AG20443 (cell line): Measurements from ENCODE around the gene SLC35F4.
"Not testable (repeated sequence)": the region's sequence is repeated elsewhere in the genome, so short reads cannot be mapped to it uniquely, and the experiment has no call there.

Source experiments
- DNase-seq: peaks from one replicate; pipeline ENCODE4 v3.0.0; 2012; ENCODE audit warnings: low spot score, mixed read lengths

The SLC35F4 gene

DNA sequence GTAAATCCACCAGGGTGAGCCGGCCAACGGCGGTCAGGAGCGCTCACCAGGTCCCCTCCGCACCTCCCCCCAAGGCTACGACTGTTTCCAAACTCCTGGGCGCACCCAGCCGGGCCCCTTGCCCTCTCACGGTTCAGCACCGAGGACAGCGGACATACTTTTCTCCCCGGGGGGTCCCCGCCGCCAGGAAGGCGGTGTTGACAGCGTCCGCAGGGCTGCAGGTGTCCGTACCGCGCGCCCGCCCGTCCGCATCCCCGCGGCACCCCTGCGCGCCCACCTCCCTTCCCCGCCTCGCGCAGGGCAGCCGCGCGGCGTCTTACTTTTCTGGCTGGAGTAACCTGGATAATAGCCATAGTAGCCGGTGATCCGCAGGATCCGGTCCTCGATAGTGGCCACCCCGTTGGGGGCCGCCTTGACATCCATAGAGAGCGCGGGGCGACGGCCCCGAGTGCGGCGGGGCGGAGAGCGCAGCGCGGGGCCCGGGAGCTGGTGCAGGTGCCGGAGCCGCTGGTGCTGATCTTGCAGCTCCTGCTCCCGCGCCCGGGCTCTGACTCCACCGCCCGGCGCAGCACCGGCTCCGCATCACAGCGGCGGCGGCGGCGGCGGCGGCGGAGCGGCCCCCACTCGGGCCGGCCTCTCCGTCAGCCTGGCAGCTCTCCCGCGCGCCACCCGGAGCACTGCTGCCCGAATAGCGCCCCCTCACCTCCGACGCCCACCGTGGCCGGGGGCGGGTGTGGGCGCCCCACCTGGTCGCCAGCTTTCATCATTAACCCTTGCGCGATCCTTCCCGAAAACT, at the start of gene SLC35F4:
TSS of gene SLC35F4 (minus strand) at position 690 of the 796 bp plus-strand sequence.
- peak; percentile 62 for DNase-seq

DNA sequence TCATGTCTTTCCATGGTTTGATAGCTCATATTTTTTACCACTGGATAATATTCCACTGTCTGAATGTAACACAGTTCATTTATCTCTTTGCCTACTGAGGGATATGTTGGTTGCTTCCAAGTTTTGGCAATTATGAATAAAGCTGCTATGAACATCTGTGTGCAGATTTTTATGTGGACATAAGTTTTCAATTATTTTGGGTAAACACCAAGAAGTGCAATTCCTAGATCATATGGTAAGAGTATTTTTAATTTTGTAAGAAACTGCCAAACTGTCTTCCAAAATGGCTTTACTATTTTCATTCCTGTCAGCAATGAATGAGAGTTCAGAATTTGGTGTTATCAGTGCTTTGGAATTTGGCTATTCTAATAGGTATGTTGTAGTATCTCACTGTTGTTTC, 43.7 kb upstream of the SLC35F4 start:
- DNase-seq = no peak

DNA sequence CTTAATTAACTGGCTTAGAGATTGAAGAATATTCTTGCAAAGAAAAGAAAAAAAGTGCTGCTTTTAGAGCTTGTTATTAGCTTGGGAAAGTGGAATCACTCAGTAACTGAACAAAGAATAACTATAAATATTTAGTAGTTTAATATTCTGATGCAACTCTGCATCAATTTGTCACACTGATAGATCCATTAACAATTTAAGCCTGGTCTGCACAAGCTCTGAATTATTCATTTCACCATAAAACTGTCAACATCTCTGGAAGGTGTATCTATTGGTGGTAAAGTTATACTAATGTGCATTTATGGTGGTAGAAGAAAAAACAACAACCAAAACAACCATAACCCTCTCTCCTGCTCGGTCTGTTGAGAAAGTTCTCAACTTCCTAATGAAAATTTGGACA, 38.1 kb upstream of the SLC35F4 start:
- DNase-seq = no peak

DNA sequence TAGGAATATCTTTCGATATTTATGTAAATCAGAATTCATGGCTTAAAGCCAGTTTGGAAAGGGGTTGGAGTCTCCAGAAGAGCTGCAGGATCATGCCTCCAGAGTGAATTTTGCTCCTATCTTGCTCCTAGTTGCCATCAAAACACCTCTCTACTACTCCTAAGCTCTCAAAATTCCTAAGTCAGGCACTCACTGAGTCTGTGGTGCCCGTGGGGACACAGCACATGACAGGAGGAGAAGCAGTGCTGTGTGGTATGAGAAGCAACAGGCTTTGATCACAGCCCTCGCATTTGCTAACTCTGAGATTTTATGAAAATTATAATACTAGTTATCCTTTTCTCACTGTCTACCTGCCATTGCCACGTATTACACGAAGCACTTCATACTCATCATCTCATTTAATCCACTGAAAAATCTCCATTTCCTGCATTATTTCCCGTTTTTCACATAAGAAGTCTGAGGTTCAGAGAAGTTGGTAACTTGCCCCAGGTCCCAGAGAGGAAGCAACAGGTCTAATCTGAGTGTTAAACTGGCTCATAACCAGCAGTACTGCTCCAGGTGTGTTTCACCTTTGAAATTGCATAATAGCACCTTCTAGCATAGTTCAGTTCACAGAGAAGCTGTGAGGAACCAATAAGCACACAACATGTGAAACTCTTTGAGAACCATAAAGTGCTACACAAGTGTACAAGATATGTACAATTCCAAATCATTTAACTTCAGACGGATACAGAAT, 33.1 kb upstream of the SLC35F4 start:
- DNase-seq = no peak

DNA sequence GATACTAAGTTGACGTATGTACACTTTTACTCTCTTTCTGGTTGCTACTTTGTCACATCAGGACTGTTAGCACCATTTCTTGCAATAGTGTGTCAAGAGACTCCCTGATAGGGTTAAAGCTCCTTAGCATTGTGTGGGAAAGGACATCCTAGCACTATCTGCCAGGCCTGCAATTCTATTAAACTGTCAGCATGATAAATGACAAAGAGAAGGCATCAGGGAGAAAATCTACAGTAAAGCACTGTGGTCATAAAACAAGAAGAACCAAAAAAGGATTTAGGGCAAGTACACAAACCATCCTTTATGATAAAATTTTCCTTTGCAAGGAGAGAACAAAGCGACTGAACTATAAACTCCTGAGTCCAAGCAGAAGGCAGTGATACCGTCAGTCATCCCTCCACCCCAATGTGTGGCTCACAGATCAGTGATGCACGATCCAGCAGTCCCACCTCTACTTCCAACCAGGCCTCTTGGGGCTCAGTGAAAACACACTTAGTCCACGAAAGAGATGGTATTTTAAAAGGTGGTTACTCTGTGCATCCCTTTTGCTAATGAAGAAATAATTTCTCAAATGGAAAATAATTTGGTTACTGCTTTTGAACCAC, 31.4 kb upstream of the SLC35F4 start:
- no peak for DNase-seq

DNA sequence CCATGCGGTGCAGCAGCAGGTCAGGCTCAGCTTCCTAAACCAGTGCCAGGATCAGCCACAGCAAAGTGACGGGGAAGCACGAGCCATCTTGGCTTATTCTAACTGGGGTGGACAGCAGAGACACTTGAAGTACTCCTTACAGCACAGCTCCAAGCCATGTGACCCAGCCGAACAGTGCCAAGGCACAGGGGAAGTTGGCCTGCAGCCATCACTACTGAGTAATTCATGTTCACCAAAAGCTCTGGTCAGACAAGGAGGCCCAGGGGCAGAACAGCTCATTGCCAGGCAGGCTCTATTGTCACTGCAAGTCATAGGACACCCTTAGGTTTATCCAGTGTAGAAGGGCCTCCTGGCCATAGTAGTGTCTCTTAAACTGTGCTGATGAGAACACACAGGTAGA, 23.4 kb upstream of the SLC35F4 start:
- peak; percentile 23 for DNase-seq

DNA sequence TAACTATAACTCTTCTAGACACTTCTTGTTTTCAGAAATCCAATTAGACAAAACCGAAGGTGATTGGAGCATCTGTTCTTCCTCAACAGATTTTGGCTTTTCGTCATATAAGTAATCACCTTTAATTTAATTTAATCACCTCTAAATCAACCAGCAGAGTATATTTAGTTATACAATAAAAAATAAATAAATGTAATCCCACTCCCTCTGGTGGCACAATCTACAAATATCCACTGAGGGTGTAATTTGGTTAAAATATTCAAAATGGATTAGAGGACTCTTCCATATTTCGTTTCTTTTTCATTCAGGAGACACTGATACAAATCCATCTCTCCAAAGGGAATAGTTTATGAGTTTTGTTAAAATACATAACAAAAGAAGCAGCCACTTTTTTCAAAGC, 18.3 kb upstream of the SLC35F4 start:
- DNase-seq = no peak

DNA sequence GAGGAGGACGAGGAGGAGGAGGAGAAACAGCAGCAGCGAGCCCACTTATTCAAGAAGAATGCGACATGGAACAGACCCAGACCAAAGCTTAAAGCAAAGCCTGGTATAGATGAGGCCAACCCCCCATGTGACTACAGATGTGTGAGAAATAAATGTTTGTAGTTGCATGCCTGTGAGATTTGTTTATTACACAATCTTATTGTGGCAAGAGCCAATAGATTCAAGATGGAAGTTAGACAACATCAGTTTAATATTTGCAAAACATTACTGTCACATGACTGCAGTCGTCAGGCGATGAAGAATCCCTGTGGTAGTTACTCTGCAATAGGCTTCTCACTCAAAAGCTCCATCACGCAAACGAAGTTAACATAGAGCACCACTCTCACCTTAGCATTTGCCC, 17.2 kb upstream of the SLC35F4 start:
- DNase-seq = no peak

DNA sequence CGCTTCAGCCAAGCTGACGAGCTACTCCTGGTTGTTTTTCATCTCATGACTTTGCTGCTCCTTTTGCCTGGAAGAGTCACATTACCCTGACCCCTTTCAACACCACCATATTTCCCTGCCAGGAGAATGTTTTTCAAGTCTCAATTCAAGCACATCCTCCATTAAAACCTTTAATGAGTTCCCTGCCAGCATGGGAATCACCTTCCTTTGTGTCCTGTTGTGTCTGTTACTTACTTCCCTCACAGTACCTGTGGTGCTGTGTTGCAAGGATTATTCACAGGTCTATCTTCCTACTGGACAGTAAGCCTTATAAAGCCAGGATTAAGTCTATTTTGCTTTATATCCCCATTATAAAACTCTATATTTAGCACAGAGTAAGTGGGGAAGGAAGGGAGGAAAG, 13.6 kb upstream of the SLC35F4 start:
- no peak for DNase-seq

DNA sequence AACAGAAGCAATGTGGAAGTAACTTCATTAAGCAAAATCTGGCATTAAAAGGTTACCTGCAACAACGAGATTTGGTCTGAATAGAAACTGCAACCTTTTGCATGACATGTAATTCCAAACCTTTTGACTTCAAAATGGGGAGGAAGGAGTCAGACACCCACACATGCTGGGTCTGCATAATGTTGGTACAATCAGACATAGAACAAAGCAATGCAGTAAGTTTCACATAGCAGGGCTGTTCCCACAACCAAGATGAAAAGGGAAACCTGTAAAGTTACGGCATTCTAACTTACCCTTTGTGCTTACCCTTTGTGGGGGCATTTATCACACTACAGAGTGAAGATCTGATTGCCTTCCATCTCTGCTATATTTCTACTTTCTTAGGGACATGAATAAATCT, 10.1 kb upstream of the SLC35F4 start:
- DNase-seq = no peak

DNA sequence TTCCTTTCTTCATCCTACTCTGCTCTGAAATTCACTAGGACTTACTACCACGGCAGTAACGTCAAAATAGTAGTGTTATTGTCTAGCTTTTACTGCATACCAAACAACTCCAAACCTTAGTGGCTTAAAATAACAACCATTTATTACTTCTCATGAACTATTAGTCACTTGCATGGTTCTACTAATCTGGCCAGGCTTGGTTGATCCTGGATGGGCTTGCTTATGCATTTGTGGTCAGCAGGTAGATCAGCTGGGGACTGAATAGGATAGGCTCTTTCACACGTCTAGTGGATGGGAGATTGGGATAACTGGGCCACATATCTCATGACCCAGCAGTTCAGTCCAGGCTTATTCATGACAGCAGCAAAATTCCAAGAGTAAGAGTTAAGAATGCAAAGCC, 9.4 kb upstream of the SLC35F4 start:
- no peak for DNase-seq

DNA sequence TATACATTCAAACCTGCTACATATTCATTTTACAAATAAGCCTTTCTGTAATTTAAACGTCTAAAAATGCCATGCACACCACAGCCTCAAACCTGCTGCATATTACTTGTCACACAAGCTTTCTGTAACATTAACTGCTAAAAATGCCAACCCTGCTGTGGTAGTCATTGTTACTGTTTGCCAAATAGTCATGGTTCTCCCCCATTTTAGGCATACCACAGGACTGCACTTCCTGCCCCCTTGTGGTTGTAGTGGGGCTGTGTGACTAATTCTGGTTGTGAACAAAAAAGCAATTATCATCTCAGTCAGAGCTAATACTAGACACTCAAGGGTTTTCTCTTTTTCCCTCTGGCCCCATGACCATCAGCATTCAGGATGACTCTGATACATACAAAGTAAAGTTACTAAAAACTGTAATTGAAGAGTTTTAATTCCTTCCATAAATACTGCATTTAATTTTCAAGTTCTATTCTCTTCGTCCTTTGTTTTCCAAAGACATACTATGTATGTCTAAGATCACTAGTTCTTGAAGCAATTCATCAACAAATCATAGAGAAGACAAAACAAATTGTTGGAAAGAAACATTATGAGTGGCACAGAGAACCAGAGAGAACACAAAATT, 5.7 kb upstream of the SLC35F4 start:
- DNase-seq = peak; percentile 79

DNA sequence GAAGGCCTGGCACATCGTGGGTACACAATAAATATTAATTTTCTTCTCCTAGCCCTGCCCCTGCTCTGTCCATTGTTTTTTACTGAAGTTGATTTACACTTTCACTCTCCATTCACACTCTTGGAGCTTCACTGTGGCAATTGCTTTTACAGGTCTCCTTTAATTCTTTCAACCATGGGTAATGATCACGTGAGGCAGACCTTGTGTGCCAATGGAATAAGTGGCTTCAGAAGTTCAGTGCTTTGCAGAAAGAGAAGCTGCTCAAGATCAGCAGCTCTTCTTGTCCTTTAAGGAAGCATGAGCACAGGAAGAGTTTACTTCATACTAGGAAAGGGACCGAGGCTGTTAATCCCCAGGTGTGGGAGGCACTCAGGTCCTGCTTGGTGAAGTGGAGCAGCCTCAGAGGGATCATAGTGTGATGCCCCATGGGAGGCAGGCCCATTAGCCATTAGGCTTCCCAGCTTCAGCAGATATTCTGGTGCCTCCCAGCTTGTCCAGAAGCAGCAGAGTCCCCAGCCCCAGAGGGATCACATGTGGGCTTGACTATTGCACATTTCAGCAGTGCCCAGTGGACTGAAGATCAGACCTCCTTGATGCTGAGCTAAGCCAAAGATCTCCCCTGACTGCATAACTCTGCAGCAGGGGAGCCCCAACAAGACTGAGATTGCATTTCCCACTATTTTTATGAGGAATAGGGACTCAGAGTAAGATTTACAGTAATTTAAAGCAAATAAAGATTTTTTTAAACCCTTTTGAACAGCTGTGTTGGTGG, 5.0 kb upstream of the SLC35F4 start:
- no peak for DNase-seq

DNA sequence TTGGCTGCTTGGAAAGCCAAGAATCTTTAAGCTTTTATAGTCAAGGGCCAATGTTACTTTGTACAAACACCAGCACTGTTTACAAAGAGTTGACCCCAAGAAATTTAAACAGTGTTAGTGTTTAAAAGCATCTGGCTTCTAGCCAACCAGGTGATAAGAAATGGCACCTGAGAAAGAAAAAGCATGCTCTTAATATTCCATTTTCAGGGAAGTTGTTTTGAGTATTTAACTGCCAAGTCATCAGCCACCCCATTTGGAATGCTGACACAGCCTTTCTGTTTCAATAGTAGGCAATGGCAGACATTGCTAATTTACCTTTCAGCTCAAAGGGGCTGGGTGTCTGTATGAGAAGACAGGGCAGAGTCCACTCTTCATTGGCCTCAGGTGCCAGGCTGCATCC, 3.7 kb upstream of the SLC35F4 start:
- DNase-seq = no peak

DNA sequence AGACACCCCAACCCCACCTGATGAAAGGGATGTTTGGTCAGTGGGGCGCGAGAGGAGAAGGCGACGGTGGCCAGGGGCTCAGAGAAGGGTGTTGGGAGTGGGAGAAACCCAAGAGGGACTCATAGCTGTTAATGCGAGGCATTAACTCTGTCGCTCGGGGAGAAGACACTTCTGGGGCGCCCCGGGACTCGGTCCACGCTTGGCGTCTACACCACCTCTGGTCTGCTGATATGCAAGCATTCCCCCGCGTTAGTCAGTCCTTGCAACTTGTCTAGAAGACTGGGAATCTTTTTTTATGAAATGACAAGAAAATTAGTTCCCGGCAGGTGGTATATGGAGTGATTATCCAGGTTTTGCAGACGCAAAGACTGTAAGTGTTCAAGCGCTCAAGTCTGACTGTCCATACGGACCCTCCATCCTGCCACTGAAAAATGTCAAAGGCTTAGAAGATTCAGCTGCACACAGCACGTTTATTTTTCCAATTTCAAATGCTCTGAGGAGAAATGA, 360 bp upstream of the SLC35F4 start:
- no peak for DNase-seq

DNA sequence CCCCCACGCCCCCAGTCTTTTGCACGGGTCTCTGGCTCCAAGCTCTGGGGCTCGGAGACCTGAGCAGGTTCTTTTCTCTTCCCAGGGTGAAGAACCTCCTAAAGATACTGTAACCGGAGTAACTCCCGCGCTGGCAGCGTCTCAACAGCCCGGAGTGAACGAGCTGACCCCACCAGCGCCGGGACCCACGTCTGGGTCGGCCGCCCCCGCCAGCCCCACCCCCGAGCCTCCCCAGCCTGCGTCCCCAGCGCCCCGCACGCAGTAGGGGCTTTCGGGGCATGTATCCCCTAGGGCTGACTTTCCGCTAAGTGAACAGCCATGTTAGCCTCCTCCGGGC, 858 bp downstream of the SLC35F4 start:
- DNase-seq = no peak

DNA sequence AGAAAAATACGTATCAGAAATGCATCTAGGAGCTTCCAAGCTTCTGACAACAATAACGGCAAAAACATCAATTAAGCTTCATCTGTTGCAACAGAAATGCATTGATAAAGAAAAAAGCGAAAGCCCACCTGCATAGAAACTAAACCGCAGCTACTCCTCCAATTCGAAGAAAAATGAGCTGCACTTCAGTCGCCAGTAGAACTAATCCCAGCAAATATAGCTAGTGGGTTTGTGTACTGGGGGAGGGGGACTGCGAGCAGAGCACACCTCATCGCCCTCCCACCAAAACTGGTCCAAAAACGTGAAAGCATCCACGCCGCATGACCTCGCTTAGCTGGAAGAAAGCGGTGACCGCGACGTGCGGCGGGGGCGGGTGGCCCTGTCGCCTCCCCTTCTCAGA, 1.2 kb downstream of the SLC35F4 start:
- DNase-seq = no peak

DNA sequence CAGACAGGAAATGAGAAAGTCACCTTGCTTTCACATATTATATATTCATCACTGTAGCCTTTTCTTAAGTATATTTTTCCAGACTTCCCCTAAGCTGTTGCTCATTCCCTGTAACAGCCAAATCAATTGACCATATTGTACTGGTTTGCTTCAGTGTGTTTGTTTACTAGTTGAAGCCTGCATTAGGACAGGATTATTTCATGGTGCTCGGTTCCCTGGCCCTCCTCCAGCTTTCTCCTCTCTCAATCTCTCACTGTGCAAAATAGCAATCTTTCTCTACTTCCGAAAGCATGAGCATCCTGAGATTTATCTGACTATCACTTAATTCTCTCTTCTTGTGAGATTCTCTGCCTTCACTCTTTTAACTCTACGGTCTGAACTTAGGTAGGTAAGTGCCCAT, 2.4 kb downstream of the SLC35F4 start:
- no peak for DNase-seq

DNA sequence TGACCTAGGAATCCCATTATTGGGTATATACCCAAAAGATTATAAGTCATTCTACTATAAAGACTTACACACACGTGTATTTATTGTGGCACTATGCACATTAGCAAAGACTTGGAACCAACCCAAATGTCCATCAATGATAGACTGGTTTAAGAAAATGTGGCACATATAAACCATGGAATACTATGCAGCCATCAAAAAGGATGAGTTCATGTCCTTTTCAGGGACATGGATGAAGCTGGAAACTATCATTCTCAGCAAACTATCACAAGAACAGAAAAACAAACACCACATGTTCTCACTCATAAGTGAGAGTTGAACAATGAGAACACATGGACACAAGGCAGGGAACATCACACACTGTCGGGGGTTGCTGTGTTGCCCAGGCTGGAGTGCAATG, 10.2 kb downstream of the SLC35F4 start:
- DNase-seq = not testable (repeated sequence)

DNA sequence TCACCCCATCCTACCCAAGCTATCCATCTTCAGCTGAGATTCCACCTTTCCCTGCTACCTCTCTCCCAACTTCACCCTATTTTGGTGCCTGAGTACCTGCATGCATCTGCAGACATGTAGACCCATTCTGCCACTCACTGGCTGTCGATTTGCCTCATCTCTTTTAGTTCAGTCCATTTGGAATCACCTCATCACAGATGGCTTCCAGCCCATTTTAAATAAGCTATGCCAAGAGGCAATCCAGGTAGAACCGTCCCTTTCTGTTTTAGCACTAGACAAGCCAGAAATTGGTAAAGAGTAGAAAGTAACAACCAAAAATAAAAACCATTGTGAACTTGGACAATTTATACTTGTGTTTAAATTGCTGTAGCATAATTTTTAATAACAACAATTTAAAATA, 11.3 kb downstream of the SLC35F4 start:
- no peak for DNase-seq

DNA sequence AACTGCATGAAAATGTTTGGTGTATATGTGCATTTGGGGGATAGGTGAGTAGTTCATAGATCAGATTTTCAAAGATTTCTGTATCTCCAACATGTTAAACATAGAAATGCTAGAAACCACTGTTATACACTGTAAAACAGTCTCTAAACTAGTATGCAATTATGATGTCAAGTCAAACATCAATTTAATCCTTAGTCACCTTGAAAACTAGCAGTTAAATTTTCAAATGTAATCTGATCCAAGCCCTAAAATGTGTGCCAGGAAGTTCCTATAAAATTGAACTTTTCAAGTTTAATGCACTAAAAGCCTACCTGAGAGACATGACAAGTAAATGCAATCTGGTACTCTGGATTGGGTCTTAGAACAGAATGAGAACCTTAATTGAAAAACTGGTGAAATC, 14.5 kb downstream of the SLC35F4 start:
- DNase-seq = no peak

DNA sequence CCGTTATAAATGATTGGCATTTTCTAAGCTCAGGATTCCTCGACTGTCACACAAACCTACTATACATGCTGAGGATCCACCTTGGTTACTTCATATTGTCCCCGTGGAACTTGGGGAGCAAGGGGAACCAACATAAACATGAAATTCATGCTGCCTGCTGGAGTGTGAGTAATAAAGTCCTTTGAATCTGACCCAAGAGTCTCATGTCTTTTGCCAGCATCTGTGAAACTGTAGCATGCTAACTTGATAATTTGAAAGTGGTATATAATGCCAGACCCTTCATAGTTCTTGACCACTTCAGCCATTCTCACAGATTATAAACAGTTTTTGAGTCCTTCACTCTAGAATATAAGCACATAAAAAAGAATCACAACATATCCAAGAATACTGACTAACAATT, 17.1 kb downstream of the SLC35F4 start:
- no peak for DNase-seq
